Smooth muscle cell (in vitro differentiated cells): ENCODE measurements around the gene FLT4. TPM values are rescaled to one million over a fixed set of nuclear protein-coding genes. Genes with fewer than 3 reads are reported as not detected.

ENCODE experiments used
- DNase-seq: peaks from one replicate; lab custom pipeline; 2025; ENCODE audit not compliant: unreplicated experiment; lab: John Stamatoyannopoulos, UW
- H2AFZ ChIP-seq: fragments of 200-600 bp; sonication (generic); 2 replicates; pipeline ENCODE4 v1.6.0; 2016; ENCODE audit warnings: antibody characterized with exemption, low read depth, mild to moderate bottlenecking
- H3F3A ChIP-seq: fragments of 200-600 bp; sonication (generic); 2 replicates; pipeline ENCODE4 v1.6.0; 2017; ENCODE audit warnings: antibody characterized with exemption, low read depth
- H3K27ac ChIP-seq: fragments of 200-600 bp; sonication (generic); 2 replicates; pipeline ENCODE4 v1.5.1; 2016; ENCODE audit warnings: low read depth, mild to moderate bottlenecking
- H3K27me3 ChIP-seq: fragments of 200-600 bp; sonication (generic); 2 replicates; pipeline ENCODE4 v1.6.1; 2016; ENCODE audit warnings: low read depth, mild to moderate bottlenecking
- H3K36me3 ChIP-seq: fragments of 200-600 bp; sonication (generic); 2 replicates; pipeline ENCODE4 v1.5.1; 2016; ENCODE audit warnings: low read depth
- H3K4me1 ChIP-seq: fragments of 200-600 bp; sonication (generic); 2 replicates; pipeline ENCODE4 v1.5.1; 2016; ENCODE audit warnings: low read depth
- H3K4me2 ChIP-seq: fragments of 200-600 bp; sonication (generic); 2 replicates; pipeline ENCODE4 v1.6.0; 2016; ENCODE audit warnings: mild to moderate bottlenecking
- H3K4me3 ChIP-seq: fragments of 200-600 bp; sonication (generic); 2 replicates; pipeline ENCODE4 v1.5.1; 2016; ENCODE audit warnings: mild to moderate bottlenecking
- H3K79me2 ChIP-seq: fragments of 200-600 bp; sonication (generic); 2 replicates; pipeline ENCODE4 v1.6.0; 2016; ENCODE audit warnings: low read depth, mild to moderate bottlenecking
- H3K9ac ChIP-seq: fragments of 200-600 bp; sonication (generic); 2 replicates; pipeline ENCODE4 v1.6.0; 2016; ENCODE audit warnings: low read depth
- H3K9me3 ChIP-seq: fragments of 200-600 bp; sonication (generic); replicated peaks from 2 replicates; pipeline ENCODE4 v1.5.1; 2016; ENCODE audit warnings: low read depth
- H4K20me1 ChIP-seq: fragments of 200-600 bp; sonication (generic); 2 replicates; pipeline ENCODE4 v1.6.0; 2016; ENCODE audit warnings: low read depth
- WGBS: methylation state at CpG from one replicate; pipeline ENCODE4 v1.1.7; 2016; ENCODE audit warnings: low lambda C conversion rate; 5-methylcytosine and 5-hydroxymethylcytosine counted together
- polyA plus RNA-seq: library from polyadenylated mRNA; unstranded; fragments of >200 nt; fragmentation: Nextera tagmentation; extraction: Ambion mirVana; gene quantifications from 2 replicates; pipeline ENCODE4 v1.2.1, GENCODE V29; 2016
- total RNA-seq: library from RNA; depleted of rRNA; stranded (reverse); fragments of >200 nt; gene quantifications from 2 replicates; pipeline ENCODE4 v1.2.3, GENCODE V29; 2014
- TF ChIP-seq, protein P1 (sequence below): fragments of 200-600 bp; sonication (generic); IDR thresholded peaks from 2 replicates; pipeline ENCODE4 v1.5.1; 2017; ENCODE audit warnings: borderline replicate concordance, mild to moderate bottlenecking, antibody characterized with exemption; ENCODE audit not compliant: insufficient read depth, poor library complexity, severe bottlenecking

Gene FLT4
- total and polyA plus RNA-seq, 2 experiments from 2014 or later: not detected

DNA sequence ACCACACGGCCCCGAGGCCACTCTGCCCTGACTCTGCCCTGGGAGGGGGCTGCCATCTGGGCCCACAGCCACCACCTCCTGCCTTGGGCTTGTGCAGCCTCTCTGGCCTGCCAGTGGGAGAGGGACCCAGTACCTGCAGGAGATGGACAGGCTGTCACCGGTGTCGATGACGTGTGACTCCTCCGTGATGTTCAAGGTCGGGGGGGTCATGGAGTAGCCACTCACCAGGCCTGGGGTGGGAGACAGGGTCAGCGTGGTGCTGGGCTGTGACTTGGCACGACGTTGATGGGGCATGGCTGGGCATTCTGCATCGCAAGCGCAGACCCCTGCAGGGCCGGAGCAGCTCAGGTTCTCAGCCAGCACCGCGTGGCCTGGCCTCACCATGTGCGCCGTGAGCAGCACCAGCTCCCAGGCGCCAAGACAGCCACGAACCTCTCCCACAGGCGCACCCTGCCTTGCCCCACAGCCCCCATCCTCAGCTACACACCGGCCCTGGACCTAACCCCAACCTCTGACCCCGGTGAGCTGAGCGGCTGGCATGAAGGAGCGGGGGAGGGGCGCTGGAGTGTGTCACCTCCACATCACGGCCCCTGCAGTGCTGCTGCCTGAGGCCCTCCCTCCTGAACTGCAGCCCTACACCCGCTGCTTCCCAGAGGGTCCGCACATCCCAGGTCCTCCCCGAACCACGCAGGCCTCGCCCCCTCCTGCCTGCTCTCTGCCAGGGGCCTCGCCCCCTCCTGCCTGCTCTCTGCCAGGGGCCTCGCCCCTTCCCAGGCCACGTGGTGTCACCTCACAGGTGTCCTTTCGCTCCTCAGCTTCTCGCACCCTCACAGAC lies 17.6 kb downstream of the FLT4 start:
- TF ChIP-seq, protein P1, sequence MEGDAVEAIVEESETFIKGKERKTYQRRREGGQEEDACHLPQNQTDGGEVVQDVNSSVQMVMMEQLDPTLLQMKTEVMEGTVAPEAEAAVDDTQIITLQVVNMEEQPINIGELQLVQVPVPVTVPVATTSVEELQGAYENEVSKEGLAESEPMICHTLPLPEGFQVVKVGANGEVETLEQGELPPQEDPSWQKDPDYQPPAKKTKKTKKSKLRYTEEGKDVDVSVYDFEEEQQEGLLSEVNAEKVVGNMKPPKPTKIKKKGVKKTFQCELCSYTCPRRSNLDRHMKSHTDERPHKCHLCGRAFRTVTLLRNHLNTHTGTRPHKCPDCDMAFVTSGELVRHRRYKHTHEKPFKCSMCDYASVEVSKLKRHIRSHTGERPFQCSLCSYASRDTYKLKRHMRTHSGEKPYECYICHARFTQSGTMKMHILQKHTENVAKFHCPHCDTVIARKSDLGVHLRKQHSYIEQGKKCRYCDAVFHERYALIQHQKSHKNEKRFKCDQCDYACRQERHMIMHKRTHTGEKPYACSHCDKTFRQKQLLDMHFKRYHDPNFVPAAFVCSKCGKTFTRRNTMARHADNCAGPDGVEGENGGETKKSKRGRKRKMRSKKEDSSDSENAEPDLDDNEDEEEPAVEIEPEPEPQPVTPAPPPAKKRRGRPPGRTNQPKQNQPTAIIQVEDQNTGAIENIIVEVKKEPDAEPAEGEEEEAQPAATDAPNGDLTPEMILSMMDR: no peak
- H3K4me1 ChIP-seq: no peaks in the 10 kb centered on the region
- no peak overlapping the region for H3K4me2 ChIP-seq
- no peak overlapping the region for H3K9ac ChIP-seq
- WGBS: 93% methylated on average over 30 of the region's 36 CpGs
- no peaks in the 10 kb centered on the region for H3K79me2 ChIP-seq
- no peaks in the 10 kb centered on the region for H4K20me1 ChIP-seq
- H3K4me3 ChIP-seq: no peak overlapping the region
- no peaks in the 10 kb centered on the region for H3K9me3 ChIP-seq
- no peaks in the 10 kb centered on the region for H3K36me3 ChIP-seq
- no peak overlapping the region for H3K27ac ChIP-seq
- H3F3A ChIP-seq: no peaks in the 10 kb centered on the region
- H3K27me3 ChIP-seq: no peaks in the 10 kb centered on the region
- no peak for DNase-seq
- H2AFZ ChIP-seq: no peak overlapping the region

DNA sequence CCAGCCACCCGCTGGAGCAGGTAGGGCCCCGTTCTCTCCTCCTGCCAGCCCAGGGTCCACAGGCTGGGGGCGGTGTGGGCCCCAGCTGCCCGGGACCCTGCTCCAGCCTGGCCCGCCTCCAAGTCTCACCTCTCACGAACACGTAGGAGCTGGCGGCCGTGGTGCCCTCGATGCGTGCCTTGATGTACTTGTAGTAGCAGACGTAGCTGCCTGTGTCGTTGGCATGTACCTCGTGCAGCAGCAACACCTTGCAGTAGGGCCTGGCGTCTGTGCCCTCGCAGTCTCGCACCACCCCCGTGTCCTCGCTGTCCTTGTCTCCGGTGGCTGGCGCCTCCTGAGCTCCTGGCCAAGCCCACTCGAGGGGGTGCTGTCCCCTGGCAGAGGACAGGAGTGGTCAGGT lies 19.0 kb downstream of the FLT4 start:
- H3K27ac ChIP-seq: no peak overlapping the region
- H3K79me2 ChIP-seq: no peaks in the 10 kb centered on the region
- no peaks in the 10 kb centered on the region for H3K4me1 ChIP-seq
- H2AFZ ChIP-seq: no peak overlapping the region
- no peak for DNase-seq
- no peaks in the 10 kb centered on the region for H4K20me1 ChIP-seq
- no peak overlapping the region for H3K9ac ChIP-seq
- no peak overlapping the region for H3K4me2 ChIP-seq
- 93% methylated on average over 22 of the region's 22 CpGs for WGBS
- no peaks in the 10 kb centered on the region for H3K36me3 ChIP-seq
- no peaks in the 10 kb centered on the region for H3K27me3 ChIP-seq
- H3K9me3 ChIP-seq: no peaks in the 10 kb centered on the region
- no peaks in the 10 kb centered on the region for H3F3A ChIP-seq
- TF ChIP-seq, protein P1: no peak
- no peak overlapping the region for H3K4me3 ChIP-seq

DNA sequence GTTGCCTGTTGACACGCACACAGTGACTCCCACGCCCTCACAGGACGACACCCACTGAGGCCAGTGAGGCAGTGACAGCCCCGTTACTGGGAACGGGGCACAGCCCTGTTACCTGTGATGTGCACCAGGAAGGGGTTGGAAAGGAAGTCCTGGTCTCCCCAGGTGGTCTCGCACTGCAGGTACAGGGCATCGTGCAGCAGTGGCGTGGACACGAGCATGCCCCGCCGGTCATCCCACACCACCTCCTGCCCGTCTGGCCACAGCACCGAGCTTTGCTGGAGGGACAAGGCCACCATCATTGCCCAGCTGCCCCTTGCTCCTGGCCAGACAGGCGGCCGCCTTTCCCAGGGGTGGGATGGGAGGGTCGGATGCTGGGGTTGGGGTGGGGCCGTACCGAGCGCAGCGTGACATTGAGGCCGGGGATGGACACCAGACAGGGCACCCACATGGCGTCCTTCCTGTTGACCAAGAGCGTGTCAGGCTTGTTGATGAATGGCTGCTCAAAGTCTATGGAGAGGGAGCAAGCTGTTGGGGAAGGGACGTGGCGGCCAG lies 19.5 kb downstream of the FLT4 start:
- H3K79me2 ChIP-seq: no peaks in the 10 kb centered on the region
- H3K27me3 ChIP-seq: no peaks in the 10 kb centered on the region
- H2AFZ ChIP-seq: no peak overlapping the region
- H3K9ac ChIP-seq: no peak overlapping the region
- no peak overlapping the region for H3K4me2 ChIP-seq
- WGBS: 95% methylated on average over 23 of the region's 25 CpGs
- H3K4me1 ChIP-seq: no peaks in the 10 kb centered on the region
- no peak overlapping the region for H3K27ac ChIP-seq
- H3K36me3 ChIP-seq: no peaks in the 10 kb centered on the region
- no peaks in the 10 kb centered on the region for H4K20me1 ChIP-seq
- H3K9me3 ChIP-seq: no peaks in the 10 kb centered on the region
- TF ChIP-seq, protein P1: no peak
- H3K4me3 ChIP-seq: no peak overlapping the region
- no peaks in the 10 kb centered on the region for H3F3A ChIP-seq
- no peak for DNase-seq
